HT1080 (cell line): ENCODE measurements around the gene CROCC2. TPM values are rescaled to one million over a fixed set of nuclear protein-coding genes. Genes with fewer than 3 reads are reported as not detected.

Source experiments
- DNase-seq: peaks from one replicate; pipeline ENCODE4 v3.0.0-alpha.2; 2015; ENCODE audit warnings: low read depth
- polyA plus RNA-seq, 2 experiments: library from polyadenylated mRNA; depleted of rRNA; stranded (reverse); fragments of >200 nt; gene quantifications; 2 replicates each; pipeline ENCODE4 v1.2.3, GENCODE V29; 2015
- total RNA-seq: library from RNA; depleted of rRNA; stranded (reverse); fragments of >200 nt; shearing (Covaris generic); gene quantifications from 2 replicates; pipeline ENCODE4 v1.2.3, GENCODE V29; 2014; rRNA removed

Gene CROCC2
- total RNA-seq: not detected in 2 replicates
- polyA plus RNA-seq (2015; cell fraction: cytosol; rRNA removed): not detected in 2 replicates
- not detected in 2 replicates for polyA plus RNA-seq (2015; cell fraction: nucleus; rRNA removed)

DNA sequence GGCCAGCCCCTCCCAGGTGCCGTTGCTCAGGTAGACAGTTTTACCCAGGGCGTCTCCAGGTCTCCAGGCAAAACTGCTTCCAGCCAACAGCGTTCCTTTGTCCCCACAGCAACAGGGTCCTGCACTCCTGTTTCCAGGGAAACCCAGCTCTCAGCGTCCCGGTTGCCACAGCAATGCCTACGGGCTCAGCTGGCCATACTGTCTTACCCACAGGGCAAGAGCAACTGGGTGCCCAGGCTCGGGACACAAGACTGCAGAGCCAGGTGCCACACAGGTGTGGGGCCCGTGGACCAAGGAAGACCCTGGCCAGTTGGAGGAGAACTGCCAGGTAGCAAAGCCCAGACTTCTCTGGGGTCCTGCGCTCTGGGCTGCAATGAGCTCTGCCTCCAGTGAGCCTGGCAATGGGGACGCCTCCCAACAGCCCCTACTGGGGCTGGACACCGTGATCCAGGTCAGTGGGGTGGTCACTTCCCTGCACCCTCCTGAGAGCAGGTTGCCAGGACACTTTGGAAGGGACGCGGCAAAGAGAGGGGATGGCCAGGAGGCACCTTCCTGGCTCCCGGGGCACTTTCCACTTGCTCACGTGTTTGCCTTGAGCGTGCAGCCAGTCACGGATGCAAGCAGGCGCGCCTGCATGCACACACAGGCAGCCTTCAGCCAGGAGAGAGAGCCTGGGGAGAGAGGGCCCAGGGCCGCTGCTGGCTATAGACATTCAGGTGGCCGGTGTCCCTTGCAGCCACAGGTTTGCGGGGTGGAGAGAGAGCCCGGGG, at the start of gene CROCC2:
Gene CROCC2 (plus strand): TSS at position 196 of the 770 bp plus-strand sequence. CDS start 178 bp downstream, at position 374.
- no peak for DNase-seq

DNA sequence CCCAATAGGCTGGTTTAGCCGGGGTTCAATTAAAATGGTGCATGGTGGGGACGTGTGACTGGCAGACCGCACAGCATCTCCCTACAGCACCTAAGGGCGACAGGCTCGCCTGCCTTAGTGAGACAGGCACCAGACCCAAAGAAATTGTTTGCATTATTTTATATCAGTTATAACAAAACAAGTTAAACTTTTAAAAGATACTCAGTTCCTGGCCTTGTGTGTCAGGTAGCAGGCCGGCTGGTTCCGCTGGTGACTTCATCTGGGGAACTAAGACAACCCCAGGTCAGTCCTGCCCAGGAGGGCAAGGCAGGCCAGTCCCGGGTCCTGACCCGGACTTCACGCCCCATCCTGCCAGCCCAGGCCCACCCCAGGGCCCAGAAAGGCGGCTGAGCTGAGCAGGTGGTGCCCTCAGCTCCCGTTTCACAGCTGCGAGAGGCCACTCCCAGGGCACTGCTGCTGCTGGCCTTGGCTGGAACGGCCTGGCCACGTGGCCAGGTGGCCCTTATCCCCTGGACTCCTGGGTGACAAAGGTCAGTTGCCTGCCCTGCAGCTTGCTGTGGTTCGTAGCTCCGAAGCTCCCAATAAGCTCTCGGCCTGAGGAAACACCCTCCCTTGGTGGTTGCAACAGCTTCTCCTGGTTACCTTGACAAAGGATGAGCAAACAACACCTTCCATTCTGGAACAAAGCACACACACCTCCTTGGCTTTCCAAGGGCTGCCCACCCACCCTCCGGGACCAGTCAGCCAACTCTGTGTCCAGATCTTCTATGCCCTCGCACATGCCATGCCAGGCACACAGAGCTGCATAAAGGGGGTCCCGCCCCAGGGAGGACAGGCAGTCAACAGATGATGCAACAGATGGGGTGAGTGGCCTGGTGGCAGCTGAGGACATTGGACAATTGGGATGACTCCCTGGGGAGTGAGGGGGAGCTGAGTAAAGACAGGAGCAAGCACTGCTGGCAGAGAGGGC, 48.8 kb upstream of the CROCC2 start:
- DNase-seq: no peak

DNA sequence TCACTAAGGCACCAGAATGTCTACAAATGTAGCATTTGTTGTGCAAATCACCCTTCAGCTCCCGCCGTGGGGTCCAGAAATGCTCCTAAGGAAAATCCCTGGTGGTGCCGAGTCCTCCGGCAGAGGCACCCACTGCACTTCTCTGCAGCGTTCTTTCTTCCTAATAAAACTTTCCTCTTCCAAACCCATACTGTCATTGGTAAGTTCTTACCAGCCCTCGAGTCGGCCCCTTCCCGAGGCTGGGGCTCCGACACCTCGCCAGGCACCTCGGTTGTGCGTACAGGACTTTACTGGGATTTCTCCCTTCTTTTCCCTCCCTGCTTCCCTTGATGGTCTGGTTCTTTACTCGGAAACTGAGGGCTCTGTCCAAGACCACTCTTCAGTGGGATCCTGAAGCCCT, 47.8 kb upstream of the CROCC2 start:
- DNase-seq: no peak

DNA sequence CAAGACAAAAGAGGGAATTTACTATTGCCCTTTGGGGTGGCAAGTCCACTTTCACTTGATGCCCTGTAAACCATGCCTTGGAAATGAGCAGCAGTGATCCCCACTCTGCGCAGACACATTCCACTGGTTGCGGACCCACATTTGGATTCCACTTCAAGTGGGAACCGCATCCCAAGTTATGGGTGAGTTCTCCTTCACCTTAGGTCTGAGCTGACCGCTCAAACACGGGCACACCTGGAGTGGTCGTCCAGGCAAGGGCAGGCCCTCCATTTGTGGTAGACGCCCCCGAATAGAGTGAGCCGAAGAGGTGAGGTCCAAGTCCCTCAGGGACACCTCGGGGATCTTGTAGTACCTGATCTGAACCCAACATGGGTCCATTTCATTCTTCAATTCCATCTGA, 47.3 kb upstream of the CROCC2 start:
- no peak for DNase-seq

DNA sequence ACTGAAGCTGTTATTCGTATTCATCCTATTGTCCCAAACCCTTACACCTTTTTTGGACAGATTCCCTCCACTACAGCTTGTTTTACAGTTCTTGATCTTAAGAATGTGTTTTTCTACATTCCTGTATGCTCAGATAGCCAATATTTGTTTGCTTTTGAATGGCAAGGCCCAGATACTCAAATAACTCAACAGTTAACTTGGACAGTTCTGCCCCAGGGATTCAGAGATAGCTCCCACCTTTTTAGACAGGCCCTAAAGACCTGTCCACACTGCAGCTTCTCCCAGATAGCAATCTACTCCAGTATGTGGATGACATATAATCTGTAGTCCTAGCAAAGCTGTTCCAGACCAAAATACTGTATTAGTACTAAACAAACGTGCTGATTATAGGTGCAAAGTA, 44.6 kb upstream of the CROCC2 start:
- DNase-seq: no peak

DNA sequence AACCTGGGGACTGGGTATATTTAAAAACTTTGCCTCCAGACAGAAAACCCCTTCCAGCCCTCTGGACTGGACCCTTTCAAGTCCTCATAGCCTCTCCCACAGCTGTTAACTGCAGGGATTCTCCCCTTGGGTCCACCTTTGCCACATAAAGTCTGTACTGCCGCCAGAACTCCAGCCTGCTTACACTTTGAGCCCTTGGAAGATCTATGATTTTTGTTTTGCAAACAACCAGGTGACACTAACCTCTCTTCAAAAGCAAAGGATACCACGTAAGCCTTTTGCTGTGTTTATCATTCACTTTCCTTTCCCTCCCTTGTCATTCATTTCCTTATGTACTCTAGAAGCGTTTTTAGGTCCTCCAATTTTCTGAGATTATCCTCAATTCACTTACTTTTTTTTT, 41.7 kb upstream of the CROCC2 start:
- DNase-seq: no peak

DNA sequence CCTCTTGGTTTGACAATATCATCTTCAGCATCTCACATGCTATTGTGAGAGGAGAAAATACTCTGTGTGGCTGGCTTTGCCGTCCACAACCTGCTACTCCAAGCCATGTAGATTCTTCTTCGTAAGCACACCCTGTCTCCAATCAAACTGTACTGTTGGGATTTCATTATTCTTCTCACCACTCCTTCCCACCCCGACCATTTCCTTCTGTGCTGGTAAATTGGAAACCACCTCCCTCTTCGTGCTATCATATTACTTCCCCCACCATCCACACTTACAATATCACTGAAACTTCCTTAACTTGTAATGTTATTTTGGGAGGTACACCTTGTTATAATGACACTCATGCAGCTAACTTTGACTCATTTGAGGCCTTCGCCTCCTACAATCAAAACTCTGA, 40.7 kb upstream of the CROCC2 start:
- no peak for DNase-seq

DNA sequence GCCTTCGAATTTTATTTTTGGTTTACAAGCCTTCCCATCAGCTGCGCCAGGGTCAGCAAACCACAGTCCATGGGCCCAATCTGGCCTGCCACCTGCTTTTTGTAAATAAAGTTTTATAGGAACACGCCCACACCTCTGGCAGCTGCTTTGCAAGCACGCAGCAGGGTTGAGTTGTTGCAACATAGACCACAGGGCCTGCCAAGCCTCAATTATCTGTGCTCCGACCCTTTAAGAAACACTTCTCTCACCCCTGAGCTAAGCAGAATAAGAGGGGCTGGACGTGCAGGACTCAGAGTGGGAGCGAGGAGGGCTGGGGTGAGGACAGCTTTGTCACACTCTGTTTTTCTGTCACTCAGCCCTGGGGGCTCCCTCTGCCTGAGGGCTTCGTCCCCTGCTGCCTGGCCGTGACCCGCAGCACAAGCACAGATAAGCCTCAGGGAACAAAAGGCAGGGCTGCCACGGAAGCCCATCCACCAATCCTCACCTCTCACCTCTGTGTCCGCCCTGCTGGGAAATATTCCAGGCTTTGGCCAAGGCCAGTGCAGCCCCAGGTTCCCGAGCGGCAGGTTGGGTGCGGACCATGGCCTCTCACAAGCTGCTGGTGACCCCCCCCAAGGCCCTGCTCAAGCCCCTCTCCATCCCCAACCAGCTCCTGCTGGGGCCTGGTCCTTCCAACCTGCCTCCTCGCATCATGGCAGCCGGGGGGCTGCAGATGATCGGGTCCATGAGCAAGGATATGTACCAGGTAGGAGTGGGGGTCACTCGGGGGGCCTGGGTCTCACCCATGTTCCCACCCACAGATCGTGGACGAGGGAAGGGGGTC, 37.6 kb upstream of the CROCC2 start, which contains the start of gene AGXT:
Gene AGXT (plus strand): TSS at position 539 of the 823 bp plus-strand sequence. CDS start 42 bp downstream, at position 581.
- DNase-seq: no peak

DNA sequence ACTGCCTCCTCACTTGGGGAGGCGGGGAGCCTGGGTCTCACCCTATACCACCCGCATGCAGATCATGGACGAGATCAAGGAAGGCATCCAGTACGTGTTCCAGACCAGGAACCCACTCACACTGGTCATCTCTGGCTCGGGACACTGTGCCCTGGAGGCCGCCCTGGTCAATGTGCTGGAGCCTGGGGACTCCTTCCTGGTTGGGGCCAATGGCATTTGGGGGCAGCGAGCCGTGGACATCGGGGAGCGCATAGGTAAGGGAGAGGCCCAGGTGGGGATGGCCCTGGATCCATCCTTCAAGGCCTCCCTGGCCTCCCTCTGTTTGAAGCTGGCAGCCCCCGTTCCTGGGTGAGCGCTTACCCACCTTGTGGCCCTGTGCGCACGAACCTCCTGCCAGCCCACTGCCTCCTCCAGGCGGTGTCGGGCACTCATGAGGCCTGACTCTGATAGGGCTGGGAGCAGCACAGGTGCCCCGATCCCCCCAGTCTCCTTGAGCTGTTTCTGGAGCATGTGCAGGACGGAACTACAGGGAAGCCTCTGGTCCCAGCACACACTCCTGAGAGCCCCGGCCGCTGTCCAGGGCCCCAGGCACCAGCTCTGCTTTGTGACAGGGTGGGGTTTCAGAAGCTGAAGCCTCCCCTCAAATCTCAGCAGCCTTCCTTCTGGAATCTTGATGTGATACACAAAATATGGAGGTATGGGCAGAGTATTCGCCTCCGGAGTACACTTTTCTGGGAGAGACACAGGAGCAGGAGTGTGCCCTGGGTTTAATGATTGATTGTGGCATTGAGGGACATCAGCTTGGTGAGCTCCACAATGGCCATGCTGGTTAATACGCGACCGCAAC, 36.8 kb upstream of the CROCC2 start:
- DNase-seq: no peak

DNA sequence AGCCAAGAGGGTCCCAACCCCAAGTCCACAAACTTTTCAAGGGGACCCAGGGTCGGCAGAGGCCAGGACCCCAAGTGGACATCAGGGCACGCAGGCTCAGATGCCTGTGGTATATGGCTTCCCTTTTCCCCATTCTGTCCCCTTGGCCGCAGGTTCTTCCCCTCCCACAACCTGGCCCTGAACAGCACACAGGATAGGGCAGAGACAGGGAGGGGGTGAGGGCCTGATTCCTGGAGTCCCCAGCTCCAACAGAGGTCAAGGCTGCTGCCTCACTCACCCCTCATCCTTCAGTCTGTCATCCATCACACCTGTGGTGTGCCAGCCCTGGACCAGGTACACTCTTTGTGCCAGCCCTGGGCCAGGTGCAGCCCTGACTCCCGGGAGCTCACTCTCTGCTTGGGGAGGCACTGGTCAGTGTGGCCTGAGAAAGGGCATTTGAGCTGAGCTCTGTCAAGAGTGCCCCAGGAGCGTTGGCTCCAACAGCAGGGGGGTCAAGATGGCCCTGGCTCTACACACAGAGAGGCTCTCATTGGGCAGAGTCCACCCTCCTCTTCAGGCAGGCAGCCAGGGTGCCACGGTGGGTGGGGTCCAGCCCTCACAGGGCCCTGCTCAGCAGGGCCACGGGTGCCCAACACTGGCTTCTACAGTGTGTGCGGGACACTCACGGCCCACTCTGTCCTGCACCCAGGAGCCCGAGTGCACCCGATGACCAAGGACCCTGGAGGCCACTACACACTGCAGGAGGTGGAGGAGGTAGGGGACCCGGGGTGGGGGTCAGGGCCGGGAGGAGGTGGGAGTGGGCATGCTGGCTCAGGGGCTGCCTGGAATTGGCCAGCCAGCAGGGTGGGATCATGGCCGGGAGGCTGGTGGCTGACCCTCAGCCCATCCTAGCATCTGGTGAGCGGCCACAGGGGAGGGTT, 35.9 kb upstream of the CROCC2 start:
- no peak for DNase-seq

DNA sequence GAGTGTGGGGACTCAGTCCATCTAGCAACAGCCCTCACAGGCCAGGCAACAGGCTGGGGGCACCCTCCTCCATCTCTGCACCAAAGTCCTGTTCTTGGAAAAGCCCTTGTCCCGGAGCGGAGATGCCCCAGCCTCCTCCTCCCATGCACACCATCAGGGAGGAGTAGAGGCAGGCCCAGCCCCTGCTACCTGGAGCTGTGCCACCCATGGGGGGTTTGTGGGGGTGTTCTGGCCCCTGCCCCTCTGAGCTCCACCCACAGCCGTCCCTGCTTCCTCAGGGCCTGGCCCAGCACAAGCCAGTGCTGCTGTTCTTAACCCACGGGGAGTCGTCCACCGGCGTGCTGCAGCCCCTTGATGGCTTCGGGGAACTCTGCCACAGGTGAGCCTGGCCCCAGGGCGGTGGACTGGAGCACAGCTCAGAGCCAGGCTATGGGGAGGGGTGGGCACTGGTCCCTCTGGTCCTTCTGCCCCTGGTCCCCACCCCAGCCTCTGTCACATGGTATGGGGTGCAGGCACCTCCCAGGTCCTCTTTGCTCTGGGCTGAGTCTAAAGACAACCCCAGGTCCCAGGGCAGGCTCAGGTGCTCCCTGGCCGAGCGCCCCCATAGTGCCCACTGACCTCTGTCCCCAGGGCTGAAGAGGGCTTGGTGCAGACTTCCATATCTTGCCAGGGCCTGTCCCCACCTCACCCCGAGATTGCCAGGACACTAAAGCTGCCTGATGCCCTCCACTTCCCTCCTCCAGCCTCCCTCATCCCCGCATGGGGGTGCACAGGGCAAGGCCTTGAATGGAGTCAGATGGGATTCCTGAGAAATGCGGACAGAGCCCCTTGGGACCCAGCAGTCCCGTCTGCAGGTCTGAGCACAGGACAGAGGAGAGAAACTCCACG, 34.8 kb upstream of the CROCC2 start:
- DNase-seq: no peak

DNA sequence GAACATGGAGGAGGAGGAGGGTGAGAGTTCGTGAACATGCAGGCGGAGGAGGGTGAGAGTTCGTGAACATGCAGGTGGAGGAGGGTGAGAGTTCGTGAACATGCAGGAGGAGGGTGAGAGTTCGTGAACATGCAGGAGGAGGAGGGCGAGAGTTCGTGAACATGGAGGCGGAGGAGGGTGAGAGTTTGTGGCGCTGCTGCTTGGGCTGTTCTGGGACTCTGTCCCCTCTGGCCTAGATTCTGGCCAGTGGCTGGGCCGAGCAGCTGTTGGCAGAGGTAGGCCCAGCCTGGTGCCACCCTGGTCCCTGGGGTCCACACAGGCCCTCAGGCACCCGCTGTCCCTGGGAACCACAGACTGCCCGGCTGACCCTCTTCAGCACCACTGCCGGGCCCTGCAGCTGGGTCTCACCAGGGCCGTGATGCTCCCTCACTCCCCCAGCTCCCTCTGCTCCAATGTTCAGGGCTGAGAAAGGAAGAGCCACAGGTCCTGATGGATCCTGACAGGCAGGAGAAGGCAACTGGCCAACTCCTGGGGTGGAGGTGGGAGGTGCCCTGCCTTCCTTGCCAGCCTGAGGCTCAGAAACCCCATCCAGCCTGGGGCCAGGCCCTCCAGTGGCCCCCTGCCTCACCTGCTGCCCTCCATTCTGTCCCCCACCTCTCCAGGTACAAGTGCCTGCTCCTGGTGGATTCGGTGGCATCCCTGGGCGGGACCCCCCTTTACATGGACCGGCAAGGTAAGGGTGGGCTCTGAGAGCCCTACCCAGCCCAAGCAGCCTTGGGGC, 33.6 kb upstream of the CROCC2 start:
- DNase-seq: no peak

DNA sequence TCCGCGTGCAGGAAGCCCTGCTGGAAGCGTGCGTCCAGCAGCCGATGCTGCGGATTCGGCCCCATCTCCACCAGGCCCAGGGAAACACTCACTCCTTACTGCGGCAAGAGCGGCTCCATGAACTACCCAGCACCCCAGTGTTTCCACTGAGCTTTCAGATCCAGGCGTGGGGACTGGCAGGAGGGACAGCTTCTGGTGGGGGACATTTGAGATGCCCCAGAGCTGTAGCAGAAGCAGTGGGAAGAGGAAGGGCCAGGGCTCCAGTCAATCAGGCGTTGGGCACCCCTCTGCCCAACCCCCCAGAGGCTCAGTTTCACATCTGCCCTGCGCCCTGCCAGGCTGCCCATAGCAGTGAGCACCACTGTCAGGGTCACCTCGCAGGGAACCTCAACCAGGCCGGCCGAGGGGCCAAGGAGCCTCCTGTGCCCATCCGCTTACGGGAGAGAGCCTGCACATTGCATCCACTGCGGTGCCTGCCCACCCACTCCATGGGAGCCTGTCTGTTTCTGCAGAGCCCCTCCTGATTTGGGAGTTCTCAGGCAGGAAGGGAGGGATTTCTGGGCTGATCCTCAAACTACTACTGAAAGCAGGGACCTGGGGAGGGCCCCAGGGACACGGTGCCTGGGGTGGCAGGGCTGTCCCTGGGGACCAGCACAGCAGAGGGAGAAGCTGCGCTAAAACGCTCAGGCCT, 32.9 kb upstream of the CROCC2 start:
- DNase-seq: no peak

DNA sequence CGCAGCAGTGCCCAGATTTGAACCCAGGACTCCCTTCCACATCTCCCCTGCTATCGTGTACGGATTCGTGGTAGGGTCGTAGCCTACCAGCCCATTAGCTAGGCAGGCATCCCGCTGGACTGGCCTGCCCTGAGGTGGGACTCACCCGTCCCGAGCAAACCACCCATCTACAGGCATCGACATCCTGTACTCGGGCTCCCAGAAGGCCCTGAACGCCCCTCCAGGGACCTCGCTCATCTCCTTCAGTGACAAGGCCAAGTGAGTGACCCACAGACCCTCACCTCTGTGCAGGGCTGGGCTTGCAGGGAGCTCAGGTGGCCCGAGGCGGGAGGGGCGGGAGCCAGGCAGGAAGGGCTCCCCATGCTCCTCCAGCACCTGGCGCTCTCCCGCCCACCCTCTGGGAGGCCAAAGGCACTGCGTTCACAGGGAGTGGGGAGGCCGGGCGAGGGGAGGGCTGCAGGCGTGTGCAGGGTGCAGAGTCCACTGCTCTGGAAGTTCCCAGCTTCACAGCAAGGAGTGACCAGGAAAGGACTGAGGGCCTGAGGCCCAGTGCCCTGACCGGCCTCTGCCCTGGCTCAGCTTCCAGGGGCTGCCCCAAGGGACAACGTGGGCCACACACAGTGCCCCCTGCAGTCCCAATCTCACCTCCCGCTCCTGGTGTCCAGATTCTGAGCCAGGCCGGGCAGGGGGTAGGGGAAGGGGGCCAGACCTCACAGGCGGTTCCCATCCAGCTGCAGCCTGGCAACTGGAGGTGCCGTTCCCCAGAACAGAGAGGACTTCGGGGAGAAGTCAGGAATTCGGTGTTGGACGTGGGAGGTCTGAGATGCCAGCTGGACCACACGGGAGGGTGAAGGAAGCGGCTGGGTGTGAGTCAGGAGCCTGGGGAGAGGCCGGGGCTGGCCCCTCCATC, 32.1 kb upstream of the CROCC2 start:
- no peak for DNase-seq

DNA sequence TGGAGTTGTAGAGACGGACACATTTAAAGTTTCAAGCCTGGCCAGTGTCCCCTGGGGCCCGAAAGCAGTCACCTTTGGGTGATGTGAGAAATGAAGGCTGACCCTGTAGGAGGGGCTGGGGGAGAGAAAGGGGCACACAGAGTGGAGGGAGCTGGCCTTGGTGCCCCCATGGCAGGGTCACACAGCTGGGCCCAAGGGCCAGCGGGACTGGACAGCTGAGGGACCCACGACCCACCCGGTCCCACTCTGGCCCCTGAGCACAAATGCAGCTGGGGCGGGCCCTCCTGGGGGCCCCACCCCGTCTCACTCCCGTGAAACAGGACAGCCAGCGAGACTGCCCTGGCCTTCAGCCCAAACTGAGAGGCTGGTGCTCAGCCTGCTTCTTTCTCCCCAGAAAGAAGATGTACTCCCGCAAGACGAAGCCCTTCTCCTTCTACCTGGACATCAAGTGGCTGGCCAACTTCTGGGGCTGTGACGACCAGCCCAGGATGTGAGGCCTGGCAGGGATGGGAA, 31.4 kb upstream of the CROCC2 start:
- no peak for DNase-seq
